GM19035 (cell line): Measurements from ENCODE around the gene ZNF552.

Experiments used
- ATAC-seq: cut with Tn5 transposase; IDR thresholded peaks from one replicate; pipeline ENCODE4 v1.9.1; 2021; ENCODE audit not compliant: unreplicated experiment

The ZNF552 gene

DNA sequence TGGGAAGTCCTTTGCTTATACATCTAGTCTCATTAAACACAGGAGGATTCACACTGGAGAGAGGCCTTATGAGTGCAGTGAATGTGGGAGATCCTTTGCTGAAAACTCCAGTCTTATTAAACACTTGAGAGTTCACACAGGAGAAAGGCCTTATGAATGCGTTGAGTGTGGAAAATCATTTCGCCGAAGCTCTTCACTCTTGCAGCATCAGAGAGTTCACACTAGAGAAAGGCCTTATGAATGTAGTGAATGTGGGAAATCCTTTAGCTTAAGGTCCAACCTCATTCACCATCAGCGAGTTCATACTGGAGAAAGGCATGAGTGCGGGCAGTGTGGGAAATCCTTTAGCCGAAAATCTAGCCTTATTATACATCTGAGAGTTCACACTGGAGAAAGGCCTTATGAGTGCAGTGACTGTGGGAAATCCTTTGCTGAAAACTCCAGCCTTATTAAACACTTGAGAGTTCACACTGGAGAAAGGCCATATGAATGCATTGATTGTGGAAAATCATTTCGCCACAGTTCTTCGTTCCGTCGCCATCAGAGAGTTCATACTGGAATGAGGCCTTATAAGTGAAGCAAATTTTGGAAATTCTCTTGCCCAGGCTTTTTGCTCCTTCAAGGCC is 35.4 kb downstream of the ZNF552 start:
- ATAC-seq = no peak

DNA sequence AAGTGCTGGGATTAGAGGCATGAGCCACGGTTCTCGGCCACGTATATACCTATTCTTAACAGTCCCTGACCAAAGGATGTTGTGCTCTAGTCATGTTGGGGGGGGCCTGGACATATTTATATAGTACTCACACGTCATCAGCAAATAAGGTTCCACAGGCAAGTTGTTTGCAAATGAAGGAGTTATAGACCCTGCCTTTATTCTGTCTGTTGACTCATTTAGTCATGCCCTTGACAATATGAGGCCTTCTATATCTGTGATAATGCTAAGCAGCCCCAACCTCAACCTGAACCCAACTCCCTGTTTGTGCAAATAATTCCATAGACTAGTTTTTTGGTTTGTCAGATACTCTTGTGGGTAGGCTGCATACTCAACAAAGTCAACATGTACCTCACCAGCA is 36.4 kb downstream of the ZNF552 start:
- ATAC-seq = no peak

DNA sequence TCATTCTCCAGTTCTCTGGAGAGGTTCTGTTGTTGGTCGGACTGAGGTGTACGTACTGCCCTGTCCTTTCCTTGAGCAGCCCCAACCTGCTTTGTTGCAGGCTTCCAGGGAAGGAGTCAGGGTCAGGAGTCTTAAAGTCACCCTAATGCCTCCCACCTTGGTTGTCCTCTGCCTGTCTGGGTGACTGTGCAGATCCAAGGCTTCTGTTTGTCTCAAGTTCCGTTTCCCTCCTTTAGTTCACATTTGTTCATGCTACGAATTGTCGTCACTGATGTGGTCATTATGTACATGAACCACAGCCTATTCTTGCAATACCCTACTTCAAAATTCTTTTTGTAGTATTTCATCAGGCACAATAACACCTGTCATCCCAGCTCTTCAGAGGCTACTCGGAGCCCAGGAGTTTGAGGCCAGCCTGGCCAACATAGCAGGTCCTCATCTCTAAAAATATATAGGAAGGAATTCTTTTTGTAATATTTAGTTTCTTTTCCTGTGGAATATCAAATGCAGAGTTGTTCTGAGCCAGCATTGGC is 37.9 kb downstream of the ZNF552 start:
- no peak for ATAC-seq

DNA sequence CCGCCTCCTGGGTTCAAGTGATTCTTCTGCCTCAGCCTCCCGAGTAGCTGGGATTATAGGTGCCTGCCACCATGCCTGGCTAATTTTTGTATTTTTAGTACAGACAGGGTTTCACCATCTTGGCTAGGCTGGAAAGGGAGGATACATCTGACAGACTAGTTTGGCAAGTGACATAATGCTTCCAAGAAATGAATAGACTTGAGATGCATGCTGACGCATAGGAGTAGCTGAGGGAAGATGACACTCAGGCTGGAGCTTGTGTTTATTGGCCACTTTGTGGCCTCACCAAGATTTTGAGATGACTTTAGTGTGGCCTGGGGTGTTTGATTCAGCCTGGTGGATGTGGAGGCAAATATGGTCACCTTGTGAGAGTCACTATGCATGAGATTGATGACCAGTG is 41.2 kb downstream of the ZNF552 start:
- ATAC-seq = no peak

DNA sequence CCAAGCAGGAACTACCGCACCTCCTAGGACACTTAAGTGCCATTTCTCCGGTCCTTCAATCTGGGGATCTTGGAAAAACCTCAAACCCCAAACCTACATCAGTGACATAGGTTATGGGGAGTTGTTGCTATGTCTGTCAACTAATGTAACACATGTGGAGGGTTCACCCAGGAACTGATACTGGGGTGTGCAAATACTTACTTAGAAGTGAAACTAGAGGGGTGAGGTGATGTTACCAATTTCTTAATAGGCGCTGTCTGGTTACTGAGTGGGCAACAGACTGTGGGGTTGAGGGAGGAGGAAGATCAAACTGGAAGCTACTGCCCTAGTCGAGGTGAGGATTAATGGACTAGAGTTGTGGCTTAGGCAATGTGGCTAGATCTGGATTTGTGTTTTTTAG is 43.3 kb downstream of the ZNF552 start:
- ATAC-seq = no peak

DNA sequence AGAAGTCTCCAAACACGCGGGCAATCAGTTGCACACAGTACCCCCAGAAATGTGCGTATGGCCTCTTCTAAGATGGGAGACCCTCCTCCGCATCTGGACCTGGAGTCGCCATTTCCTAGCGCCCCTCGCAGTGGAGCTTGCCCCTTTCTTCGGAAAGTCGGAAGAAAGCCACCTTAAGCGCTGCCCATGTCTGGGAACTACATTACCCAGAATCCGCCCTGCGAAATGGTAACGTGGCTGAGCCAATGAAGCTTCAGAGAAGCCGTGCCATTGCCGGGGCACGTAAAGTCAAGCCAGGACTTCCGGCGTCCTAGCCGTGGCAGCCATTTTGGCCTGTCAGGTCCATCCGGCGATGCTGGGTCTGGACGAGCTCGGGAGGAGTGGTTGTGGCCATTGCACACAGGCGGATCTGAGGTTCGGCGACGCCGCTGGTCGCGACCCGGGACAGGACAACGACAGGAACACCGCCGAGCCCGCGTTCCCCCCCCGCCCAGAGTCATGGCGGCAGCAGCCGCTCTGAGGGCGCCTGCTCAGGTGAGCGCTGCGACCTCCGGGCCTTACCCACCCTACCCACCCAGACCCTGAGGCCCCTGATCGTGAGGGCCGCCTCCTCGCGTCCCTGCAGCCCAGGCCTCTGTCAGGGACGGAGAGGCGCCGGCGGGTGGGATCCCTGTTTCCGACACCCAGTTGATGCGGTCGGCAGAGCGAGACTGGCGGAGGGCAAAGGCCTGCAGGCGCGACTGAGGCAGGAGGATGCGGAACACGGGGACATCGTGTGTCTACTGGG is 45.2 kb downstream of the ZNF552 start, which contains the start of gene ZNF586:
TSS of gene ZNF586 (plus strand) at position 332 of the 787 bp plus-strand sequence. CDS start at position 499, 167 bp downstream.
- ATAC-seq = peak; percentile 99

DNA sequence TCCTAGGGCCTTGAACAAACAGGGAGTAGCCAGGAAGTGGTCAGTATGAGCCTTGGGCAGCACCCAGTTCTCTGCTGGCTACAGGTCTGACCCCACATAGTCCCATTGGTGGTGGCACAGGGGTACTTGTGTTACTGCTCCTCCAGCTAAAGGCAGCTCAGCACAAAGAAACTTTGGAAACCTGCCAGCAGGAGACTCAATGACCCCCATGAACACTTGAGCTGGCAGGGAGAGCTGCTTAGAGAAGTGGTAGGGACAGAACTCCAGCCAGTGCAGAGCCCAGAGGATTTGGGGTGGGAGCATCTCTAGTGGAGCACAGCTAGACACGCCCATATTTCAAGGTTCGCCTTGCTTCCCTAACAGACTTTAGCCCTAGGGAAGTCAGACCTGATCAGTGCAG is 55.6 kb downstream of the ZNF552 start:
- ATAC-seq = no peak

DNA sequence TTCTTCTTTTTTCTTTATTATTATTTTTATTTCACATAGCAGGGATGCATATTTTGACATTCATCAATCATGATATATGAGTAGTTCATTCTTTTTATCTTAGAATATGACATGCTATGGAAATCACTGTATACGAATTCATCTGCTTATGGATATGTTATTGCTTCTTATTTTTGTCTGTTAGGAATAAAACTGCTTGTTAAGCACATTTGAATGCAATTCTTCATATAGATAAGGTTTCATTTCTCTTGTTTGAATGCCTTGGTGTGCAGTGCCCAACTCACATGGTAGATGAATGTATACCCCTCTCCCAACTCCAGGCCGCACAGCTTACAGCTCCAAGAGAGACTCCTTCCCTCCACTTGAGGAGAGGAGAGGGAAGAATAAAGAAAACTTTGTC is 56.8 kb downstream of the ZNF552 start:
- ATAC-seq = no peak
